Measurements from ENCODE around the gene BRD8. TPM values are rescaled to one million over a fixed set of nuclear protein-coding genes. Genes with fewer than 3 reads are reported as not detected.

BRD8 gene
- total RNA-seq, result 29.0 and 42.4 TPM in 2 replicates

GRCh38 chr5:138178516-138179276 lies at the start of gene BRD8, which contains the start of gene KIF20A:
Gene BRD8 (minus strand): TSS chr5:138178630. CDS start chr5:138178614, 16 bp downstream.
Gene KIF20A (plus strand): TSS chr5:138179112. CDS start chr5:138179681, 569 bp downstream.

GRCh38 chr5:138213161-138214029 lies 35.0 kb upstream of the BRD8 start, which contains the start of gene CDC23:
Gene CDC23 (minus strand): TSS chr5:138213323. CDS start chr5:138213312, 11 bp downstream.

GRCh38 chr5:138138949-138139780 lies 39.3 kb downstream of the BRD8 start, which contains the start of gene NME5:
Gene NME5 (minus strand): TSS chr5:138139428. CDS start chr5:138138780, 648 bp downstream.

Small RNA genes within 50 kb of the gene (small RNA-seq; reads per million reads assigned to genes)
- gene RNU6-460P (not detected), gene RNU6-888P (0.27 reads per million)

Other genes with a start within 250 kb of the BRD8 start
- 36.2 and 40.7 TPM in 2 replicates for gene FAM13B, start 145.6 kb downstream of the BRD8 start, total RNA-seq
- gene WNT8A, start 94.6 kb downstream of the BRD8 start, total RNA-seq, result not detected in 2 replicates
- gene NME5, start 39.2 kb downstream of the BRD8 start, total RNA-seq, result 1.7 and 1.8 TPM in 2 replicates
- gene KIF20A, start 482 bp upstream of the BRD8 start, total RNA-seq, result 8.3 and 16.3 TPM in 2 replicates
- gene CDC23, start 34.7 kb upstream of the BRD8 start, total RNA-seq, result 28.2 and 31.0 TPM in 2 replicates
- not detected in 2 replicates for gene GFRA3, start 96.0 kb upstream of the BRD8 start, total RNA-seq
- 0.65 and 1.3 TPM in 2 replicates for gene CDC25C, start 153.2 kb upstream of the BRD8 start, total RNA-seq
- 37.0 and 46.6 TPM in 2 replicates for gene FAM53C, start 159.6 kb upstream of the BRD8 start, total RNA-seq
- 55.5 and 60.2 TPM in 2 replicates for gene KDM3B, start 174.1 kb upstream of the BRD8 start, total RNA-seq